ENCODE data around the gene ABHD2. TPM values are rescaled to one million over a fixed set of nuclear protein-coding genes. Genes with fewer than 3 reads are reported as not detected.

ABHD2 gene
- total and polyA plus RNA-seq, 9 of the 15 experiments (the other 6 are each of a cell fraction or from before 2014, with no cell fraction given): 16.9 to 99.8 (median 47.5) TPM

- peak; percentile 42 for TF ChIP-seq CTCFL (IDR thresholded peaks at IDR 0.05; ENCODE audit: borderline replicate concordance, insufficient read depth, low read depth, low read length, poor library complexity, severe bottlenecking)
- peak; percentile 6; the same call in 1 of the 2 replicates for TF ChIP-seq ATF7 (IDR thresholded peaks at IDR 0.05)
- TF ChIP-seq DEAF1 (CRISPR knock-in tag; IDR thresholded peaks at IDR 0.05): peak; percentile 67
- peak; percentile 51 for TF ChIP-seq NFIC (IDR thresholded peaks at IDR 0.05)
- no peak for TF ChIP-seq JUNB (CRISPR knock-in tag; conservative IDR thresholded peaks at IDR 0.05)
- TF ChIP-seq CREM (IDR thresholded peaks at IDR 0.05; ENCODE audit: low read depth): peak; percentile 45; the same call in 1 of the 2 replicates
- TF ChIP-seq SMC3 (conservative IDR thresholded peaks at IDR 0.05; ENCODE audit: insufficient read depth, low read depth, low read length): peak; percentile 92
- TF ChIP-seq RCOR1 (IDR thresholded peaks at IDR 0.05; ENCODE audit: borderline replicate concordance in 1 of 2, low read depth in 2 of 2, low read length in 2 of 2): peak in 1 of 2 experiments; percentile 44; a peak in 1 of 4 replicates
These were observed 118.7 kb downstream of the ABHD2 start (continued) for GRCh38 chr15:89206908-89207331.
